Mesenchymal stem cell (in vitro differentiated cells and primary cell): ENCODE results near the gene DNM1. TPM values are rescaled to one million over a fixed set of nuclear protein-coding genes. Genes with fewer than 3 reads are reported as not detected.

Experiments
- DNase-seq: peaks from one replicate; pipeline ENCODE4 v3.0.0-alpha.2; 2013
- H2AFZ ChIP-seq: one replicate; pipeline ENCODE4 v1.6.1; 2013; ENCODE audit warnings: low read depth, mild to moderate bottlenecking, control low read depth, inconsistent platforms, low read length, moderate library complexity
- H2AK5ac ChIP-seq: 2 replicates; pipeline ENCODE4 v1.6.1; 2013; ENCODE audit warnings: low read length, moderate library complexity, mild to moderate bottlenecking, inconsistent platforms; ENCODE audit not compliant: severe bottlenecking
- H2BK120ac ChIP-seq: one replicate; pipeline ENCODE4 v1.6.1; 2013; ENCODE audit warnings: low read depth, mild to moderate bottlenecking, inconsistent platforms, low read length, moderate library complexity
- H2BK12ac ChIP-seq, 2 experiments: one replicate each; pipeline ENCODE4 v1.6.1; 2013; ENCODE audit warnings: inconsistent platforms in 2 of 2, low read length in 2 of 2, mild to moderate bottlenecking in 2 of 2, moderate library complexity in 2 of 2, control low read depth in 1 of 2
- H2BK15ac ChIP-seq: one replicate; pipeline ENCODE4 v1.6.1; 2013; ENCODE audit warnings: mild to moderate bottlenecking, low read depth, inconsistent platforms; ENCODE audit not compliant: poor library complexity, severe bottlenecking
- H2BK5ac ChIP-seq: 2 replicates; pipeline ENCODE4 v1.6.1; 2013; ENCODE audit warnings: low read depth, mild to moderate bottlenecking, low read length, control low read depth, inconsistent platforms; ENCODE audit not compliant: poor library complexity, severe bottlenecking
- H3K14ac ChIP-seq, 2 experiments: one replicate each; pipeline ENCODE4 v1.6.1; 2013; ENCODE audit warnings: inconsistent platforms in 2 of 2, low read length in 2 of 2, control low read depth in 1 of 2, mild to moderate bottlenecking in 1 of 2, moderate library complexity in 1 of 2
- H3K18ac ChIP-seq, 2 experiments: one replicate each; pipeline ENCODE4 v1.6.1; 2013; ENCODE audit warnings: inconsistent platforms in 2 of 2, low read length in 2 of 2, control low read depth in 1 of 2, low read depth in 1 of 2, mild to moderate bottlenecking in 1 of 2
- H3K23ac ChIP-seq, 2 experiments: one replicate each; pipeline ENCODE4 v1.6.1; 2013; ENCODE audit warnings: inconsistent platforms in 2 of 2, low read length in 2 of 2, mild to moderate bottlenecking in 2 of 2, moderate library complexity in 2 of 2, control low read depth in 1 of 2
- H3K27ac ChIP-seq: 2 replicates; pipeline ENCODE4 v1.5.1; 2013; ENCODE audit warnings: mild to moderate bottlenecking, moderate library complexity, low read length, control low read depth, inconsistent platforms; ENCODE audit not compliant: poor library complexity, severe bottlenecking
- H3K27me3 ChIP-seq, 2 experiments: 2 replicates each; pipeline versions ENCODE4 v1.6.1 to v1.7.0; 2013; ENCODE audit warnings: low read length in 2 of 2, mild to moderate bottlenecking in 2 of 2, moderate library complexity in 2 of 2, control low read depth in 1 of 2, inconsistent platforms in 1 of 2; ENCODE audit not compliant: control insufficient read depth in 1 of 2, insufficient read depth in 1 of 2
- H3K36me3 ChIP-seq, 2 experiments: 2 replicates each; pipeline versions ENCODE4 v1.6.1 to v1.7.0; 2013; ENCODE audit warnings: low read length in 2 of 2, control low read depth in 1 of 2, inconsistent platforms in 1 of 2, low read depth in 1 of 2, mild to moderate bottlenecking in 1 of 2; ENCODE audit not compliant: insufficient read depth in 2 of 2, control insufficient read depth in 1 of 2
- H3K4ac ChIP-seq, 2 experiments: one replicate each; pipeline ENCODE4 v1.6.1; 2013; ENCODE audit warnings: inconsistent platforms in 2 of 2, low read length in 2 of 2, mild to moderate bottlenecking in 2 of 2, moderate library complexity in 2 of 2, control low read depth in 1 of 2, low read depth in 1 of 2
- H3K4me1 ChIP-seq: 2 replicates; pipeline ENCODE4 v1.6.1; 2013; ENCODE audit warnings: low read depth, low read length, control low read depth; ENCODE audit not compliant: control insufficient read depth, insufficient read depth
- H3K4me2 ChIP-seq: 2 replicates; pipeline ENCODE4 v1.6.1; 2013; ENCODE audit warnings: low read length, mild to moderate bottlenecking, inconsistent platforms; ENCODE audit not compliant: poor library complexity, severe bottlenecking
- H3K4me3 ChIP-seq, 2 experiments: 2 replicates each; pipeline versions ENCODE4 v1.5.1 to v1.7.0; 2013; ENCODE audit warnings: low read length in 2 of 2, mild to moderate bottlenecking in 2 of 2, control low read depth in 1 of 2, low read depth in 1 of 2; ENCODE audit not compliant: insufficient read depth in 1 of 2
- H3K79me1 ChIP-seq: replicated peaks from 2 replicates; pipeline ENCODE4 v1.6.1; 2013; ENCODE audit warnings: mild to moderate bottlenecking, control low read depth, low read length, inconsistent platforms; ENCODE audit not compliant: poor library complexity, severe bottlenecking
- H3K9ac ChIP-seq: 2 replicates; pipeline ENCODE4 v1.7.0; 2013; ENCODE audit warnings: mild to moderate bottlenecking, low read length, moderate library complexity
- H3K9me3 ChIP-seq: 2 replicates; pipeline ENCODE4 v1.7.0; 2013; ENCODE audit warnings: mild to moderate bottlenecking, low read length; ENCODE audit not compliant: control insufficient read depth
- H4K8ac ChIP-seq: one replicate; pipeline ENCODE4 v1.6.1; 2013; ENCODE audit warnings: inconsistent platforms, mild to moderate bottlenecking, low read length, moderate library complexity
- H4K91ac ChIP-seq: one replicate; pipeline ENCODE4 v1.6.1; 2013; ENCODE audit warnings: mild to moderate bottlenecking, low read length, inconsistent platforms
- WGBS: methylation state at CpG from one replicate; pipeline ENCODE4 v1.1.7; 2013; ENCODE audit warnings: mixed read lengths; 5-methylcytosine and 5-hydroxymethylcytosine counted together
- small RNA-seq: library from polyadenylated mRNA; stranded (forward); fragments of <200 nt; extraction: miRNeasy Mini kit (QIAGEN cat#:217004); gene quantifications from one replicate; pipeline ENCODE3, GENCODE V24; 2013; ENCODE audit warnings: low read depth

Gene DNM1

GRCh38 chr9:128298535-128299482 is 95.6 kb downstream of the DNM1 start:
- H3K27ac ChIP-seq = no peak overlapping the region
- no peak overlapping the region for H2BK12ac ChIP-seq
- H3K4me2 ChIP-seq = no peak overlapping the region
- no peak overlapping the region for H2BK120ac ChIP-seq
- no peak overlapping the region for H3K9ac ChIP-seq
- H3K4me1 ChIP-seq = peaks cover 5% of the 10 kb centered on the region
- H2AK5ac ChIP-seq = no peak overlapping the region
- 94% methylated on average over 19 of the region's 20 CpGs for WGBS
- no peak overlapping the region for H3K4ac ChIP-seq
- H3K36me3 ChIP-seq = peaks cover 0 to 3% of the 10 kb centered on the region in 2 experiments
- no peaks in the 10 kb centered on the region for H3K27me3 ChIP-seq
- H4K91ac ChIP-seq = no peak overlapping the region
- H3K4me3 ChIP-seq = no peak overlapping the region
- H2BK15ac ChIP-seq = no peak overlapping the region
- H2BK5ac ChIP-seq = no peak overlapping the region
- H4K8ac ChIP-seq = no peak overlapping the region
- H2AFZ ChIP-seq = no peak overlapping the region
- no peak overlapping the region for H3K18ac ChIP-seq
- no peak for DNase-seq
- no peaks in the 10 kb centered on the region for H3K79me1 ChIP-seq
- H3K14ac ChIP-seq = no peak overlapping the region
- H3K23ac ChIP-seq = no peak overlapping the region
- no peaks in the 10 kb centered on the region for H3K9me3 ChIP-seq

- H3K4ac ChIP-seq = peak overlapping the region in 1 of 2 experiments; percentile 8
- H4K91ac ChIP-seq = peak overlapping the region; percentile 37
- H3K14ac ChIP-seq = no peak overlapping the region
- no peak overlapping the region for H3K4me2 ChIP-seq
- H3K9me3 ChIP-seq = no peaks in the 10 kb centered on the region
- H3K9ac ChIP-seq = peak overlapping the region; percentile 57
- 96% methylated on average over 6 of the region's 9 CpGs for WGBS
- H2BK120ac ChIP-seq = no peak overlapping the region
- H2AK5ac ChIP-seq = peak overlapping the region; percentile 77
- no peak overlapping the region for H3K23ac ChIP-seq
- no peak overlapping the region for H4K8ac ChIP-seq
- H2BK12ac ChIP-seq = no peak overlapping the region
- no peak overlapping the region for H2BK15ac ChIP-seq
- H3K79me1 ChIP-seq = no peaks in the 10 kb centered on the region
- no peak overlapping the region for H2BK5ac ChIP-seq
- peaks cover 6% of the 10 kb centered on the region for H3K4me1 ChIP-seq
- no peak overlapping the region for H3K27ac ChIP-seq
- DNase-seq = no peak
- H3K36me3 ChIP-seq = peaks cover 8 to 10% of the 10 kb centered on the region in 2 experiments
- no peak overlapping the region for H3K18ac ChIP-seq
- H3K4me3 ChIP-seq = no peak overlapping the region
- no peak overlapping the region for H2AFZ ChIP-seq
- H3K27me3 ChIP-seq = no peaks in the 10 kb centered on the region
Observed at GRCh38 chr9:128304136-128304970, 101.2 kb downstream of the DNM1 start.

Small RNA genes within 50 kb of the gene (small RNA-seq; reads per million reads assigned to genes)
- 3,246 reads per million, percentile 99 among the genes with 10 or more reads in this experiment for gene MIR199B
- not detected for gene MIR3154
